Karpas-422 (cell line): ENCODE data around the gene SPTBN5. TPM values are rescaled to one million over a fixed set of nuclear protein-coding genes. Genes with fewer than 3 reads are reported as not detected.

Experiments used
- DNase-seq: peaks from one replicate; pipeline ENCODE4 v3.0.0-alpha.2; 2015
- H2AFZ ChIP-seq: fragments of 200-600 bp; sonication (generic); 2 replicates; pipeline ENCODE4 v1.6.1; 2014; ENCODE audit warnings: antibody characterized with exemption, low read length, mixed read lengths
- H3K27ac ChIP-seq: fragments of 200-600 bp; sonication (generic); 2 replicates; pipeline ENCODE4 v1.5.1; 2014; ENCODE audit warnings: mild to moderate bottlenecking, low read length, moderate library complexity
- H3K27me3 ChIP-seq: fragments of 200-600 bp; sonication (generic); 2 replicates; pipeline ENCODE4 v1.6.1; 2014; ENCODE audit warnings: low read length, mixed read lengths
- H3K36me3 ChIP-seq: fragments of 200-600 bp; sonication (generic); 2 replicates; pipeline ENCODE4 v1.6.1; 2014; ENCODE audit warnings: low read length, mixed read lengths; ENCODE audit not compliant: insufficient read depth
- H3K4me1 ChIP-seq: fragments of 200-600 bp; sonication (generic); 2 replicates; pipeline ENCODE4 v1.6.1; 2014; ENCODE audit warnings: mild to moderate bottlenecking, low read length, mixed read lengths
- H3K4me2 ChIP-seq: fragments of 200-600 bp; sonication (generic); 2 replicates; pipeline ENCODE4 v1.6.1; 2014; ENCODE audit warnings: low read length, low read depth, mild to moderate bottlenecking; ENCODE audit not compliant: poor library complexity, severe bottlenecking
- H3K4me3 ChIP-seq: fragments of 200-600 bp; sonication (generic); 2 replicates; pipeline ENCODE4 v1.5.1; 2014; ENCODE audit warnings: mild to moderate bottlenecking, antibody characterized with exemption, low read length, mixed read lengths
- H3K79me2 ChIP-seq: fragments of 200-600 bp; sonication (generic); 2 replicates; pipeline ENCODE4 v1.6.1; 2014; ENCODE audit warnings: mild to moderate bottlenecking, low read length, mixed read lengths
- H3K9ac ChIP-seq: fragments of 200-600 bp; sonication (generic); 2 replicates; pipeline ENCODE4 v1.6.0; 2014; ENCODE audit warnings: low read length
- H3K9me2 ChIP-seq: fragments of 200-600 bp; sonication (generic), shearing (Covaris generic); replicated peaks from 2 replicates; pipeline ENCODE4 v1.6.0; 2014; ENCODE audit warnings: mild to moderate bottlenecking, low read length, moderate library complexity; ENCODE audit not compliant: insufficient read depth
- H3K9me3 ChIP-seq: fragments of 300-700, 200-600 bp; sonication (generic); 2 replicates; pipeline ENCODE4 v1.6.1; 2014; ENCODE audit warnings: low read length, mixed read lengths
- H4K20me1 ChIP-seq: fragments of 200-600 bp; sonication (generic); 2 replicates; pipeline ENCODE4 v1.6.1; 2014; ENCODE audit warnings: mild to moderate bottlenecking, antibody characterized with exemption, low read length, low read depth; ENCODE audit not compliant: insufficient read depth
- total RNA-seq: library from RNA; depleted of rRNA; stranded (reverse); fragments of >200 nt; shearing (Covaris generic); gene quantifications from 2 replicates; pipeline ENCODE4 v1.2.3, GENCODE V29; 2014; ENCODE audit warnings: low replicate concordance

SPTBN5 gene
- total RNA-seq, 1 experiment from 2014 or later, result 0.11 TPM

- H2AFZ ChIP-seq, result no peak overlapping the region
These were observed 33.6 kb downstream of the SPTBN5 start for GRCh38 chr15:41860049-41860828.

DNA sequence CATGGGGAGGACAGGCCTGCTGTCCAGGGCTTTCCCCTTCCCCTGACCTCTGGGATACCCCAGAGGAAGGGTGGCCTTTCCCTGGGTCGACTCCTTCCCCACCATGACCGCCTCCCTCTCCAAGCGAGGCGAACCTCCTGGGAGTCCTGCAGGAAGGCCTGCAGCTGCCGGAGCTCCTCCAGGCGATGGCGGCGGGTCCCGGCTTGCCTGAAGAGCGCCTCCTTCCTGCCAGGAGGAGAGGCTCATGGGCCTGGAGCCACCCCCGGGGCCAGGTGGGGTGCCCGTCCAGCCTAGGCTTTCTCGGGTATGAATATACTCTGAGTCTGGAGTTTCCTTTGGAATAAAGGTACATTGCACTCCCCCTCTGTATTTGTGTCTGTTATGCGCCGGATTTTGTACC, 35.1 kb downstream of the SPTBN5 start:
- Histone ChIP-seq H3K4me1 (no peaks in the 10 kb centered on the region), H3K4me2 (no peak overlapping the region), H3K27me3 (no peaks in the 10 kb centered on the region), H2AFZ (no peak overlapping the region), H3K9ac (no peak overlapping the region), H3K27ac (no peak overlapping the region), H3K9me3 (no peaks in the 10 kb centered on the region), H4K20me1 (no peaks in the 10 kb centered on the region), H3K36me3 (no peaks in the 10 kb centered on the region), H3K4me3 (no peak overlapping the region), H3K9me2 (no peaks in the 10 kb centered on the region), H3K79me2 (no peaks in the 10 kb centered on the region)
- DNase-seq, result no peak

More at GRCh38 chr15:41860049-41860828, 33.6 kb downstream of the SPTBN5 start:
- Histone ChIP-seq H3K4me1 (no peaks in the 10 kb centered on the region), H3K4me3 (no peak overlapping the region), H4K20me1 (no peaks in the 10 kb centered on the region), H3K9me2 (no peaks in the 10 kb centered on the region), H3K79me2 (no peaks in the 10 kb centered on the region), H3K27ac (no peak overlapping the region), H3K4me2 (no peak overlapping the region), H3K36me3 (no peaks in the 10 kb centered on the region), H3K27me3 (no peaks in the 10 kb centered on the region), H3K9ac (no peak overlapping the region), H3K9me3 (no peaks in the 10 kb centered on the region)
- no peak for DNase-seq

GRCh38 chr15:41857316-41857715, 36.5 kb downstream of the SPTBN5 start:
- Histone ChIP-seq H3K4me1 (no peaks in the 10 kb centered on the region), H2AFZ (no peak overlapping the region), H4K20me1 (no peaks in the 10 kb centered on the region), H3K27ac (no peak overlapping the region), H3K9me2 (no peaks in the 10 kb centered on the region), H3K27me3 (no peaks in the 10 kb centered on the region), H3K79me2 (no peaks in the 10 kb centered on the region), H3K36me3 (no peaks in the 10 kb centered on the region), H3K4me3 (no peak overlapping the region), H3K9ac (no peak overlapping the region), H3K4me2 (no peak overlapping the region), H3K9me3 (no peaks in the 10 kb centered on the region)
- no peak for DNase-seq

DNA sequence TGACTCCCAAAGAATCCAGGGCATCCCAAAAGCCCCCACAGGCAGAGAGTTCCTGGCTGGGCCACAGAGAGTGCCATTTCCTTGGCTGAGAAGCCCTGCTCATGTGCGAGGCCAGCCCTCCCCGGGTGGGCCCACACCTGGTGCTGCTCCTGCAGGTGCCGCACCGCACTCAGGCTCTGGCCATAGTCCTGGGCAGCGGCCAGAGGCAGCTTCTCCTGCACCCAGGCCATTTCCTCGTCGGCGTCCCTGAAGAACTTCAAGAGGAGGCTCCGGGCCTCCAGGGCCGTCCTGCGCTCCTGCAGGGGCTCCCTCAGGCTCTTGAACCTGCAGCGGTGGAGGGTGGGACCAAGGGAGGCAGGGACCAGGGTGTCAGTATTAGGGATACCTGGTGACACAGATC, 37.1 kb downstream of the SPTBN5 start:
- H3K27me3 ChIP-seq, result no peaks in the 10 kb centered on the region
- no peak overlapping the region for H3K4me3 ChIP-seq
- no peak overlapping the region for H3K4me2 ChIP-seq
- H3K4me1 ChIP-seq, result no peaks in the 10 kb centered on the region
- H3K79me2 ChIP-seq, result no peaks in the 10 kb centered on the region
- H3K36me3 ChIP-seq, result no peaks in the 10 kb centered on the region
- no peak overlapping the region for H3K27ac ChIP-seq
- DNase-seq, result no peak
- H3K9me3 ChIP-seq, result no peaks in the 10 kb centered on the region
- H3K9ac ChIP-seq, result no peak overlapping the region
- no peaks in the 10 kb centered on the region for H3K9me2 ChIP-seq
- H4K20me1 ChIP-seq, result no peaks in the 10 kb centered on the region
- H2AFZ ChIP-seq, result no peak overlapping the region

GRCh38 chr15:41856262-41856661, 37.6 kb downstream of the SPTBN5 start:
- H3K9ac ChIP-seq, result no peak overlapping the region
- H3K9me2 ChIP-seq, result no peaks in the 10 kb centered on the region
- H3K79me2 ChIP-seq, result no peaks in the 10 kb centered on the region
- no peak overlapping the region for H2AFZ ChIP-seq
- no peak for DNase-seq
- no peaks in the 10 kb centered on the region for H3K4me1 ChIP-seq
- H3K4me2 ChIP-seq, result no peak overlapping the region
- no peaks in the 10 kb centered on the region for H3K27me3 ChIP-seq
- H3K9me3 ChIP-seq, result no peaks in the 10 kb centered on the region
- H4K20me1 ChIP-seq, result no peaks in the 10 kb centered on the region
- H3K36me3 ChIP-seq, result no peaks in the 10 kb centered on the region
- no peak overlapping the region for H3K4me3 ChIP-seq
- no peak overlapping the region for H3K27ac ChIP-seq

GRCh38 chr15:41855261-41855961, 38.4 kb downstream of the SPTBN5 start:
- Histone ChIP-seq H3K27ac (no peak overlapping the region), H2AFZ (no peak overlapping the region), H3K9ac (no peak overlapping the region), H3K4me3 (no peak overlapping the region), H3K9me3 (no peaks in the 10 kb centered on the region), H4K20me1 (no peaks in the 10 kb centered on the region), H3K36me3 (no peaks in the 10 kb centered on the region), H3K27me3 (no peaks in the 10 kb centered on the region), H3K4me1 (no peaks in the 10 kb centered on the region), H3K9me2 (no peaks in the 10 kb centered on the region), H3K4me2 (no peak overlapping the region), H3K79me2 (no peaks in the 10 kb centered on the region)
- DNase-seq, result no peak

DNA sequence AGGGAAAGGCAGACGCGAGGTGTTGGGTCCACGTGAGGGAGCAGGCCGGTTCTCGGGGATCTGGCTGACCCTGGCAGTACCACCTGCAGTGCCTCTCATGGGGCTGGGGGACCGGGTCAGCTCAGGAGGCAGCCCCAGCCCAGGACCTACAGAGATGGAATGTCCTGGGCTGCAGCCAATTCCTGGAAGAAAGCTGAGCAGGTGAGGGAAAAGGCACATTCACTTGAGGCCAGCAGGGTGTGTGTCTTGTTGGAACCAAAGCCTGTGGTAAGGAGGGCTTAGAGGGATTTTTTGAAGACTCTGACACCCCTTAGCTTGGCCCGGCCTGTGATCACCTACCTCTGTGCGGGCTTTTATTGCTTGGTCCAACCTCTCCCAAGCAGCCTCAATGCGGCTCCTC, 39.4 kb downstream of the SPTBN5 start:
- no peaks in the 10 kb centered on the region for H3K9me2 ChIP-seq
- H4K20me1 ChIP-seq, result no peaks in the 10 kb centered on the region
- no peak overlapping the region for H3K9ac ChIP-seq
- no peaks in the 10 kb centered on the region for H3K79me2 ChIP-seq
- no peaks in the 10 kb centered on the region for H3K27me3 ChIP-seq
- no peaks in the 10 kb centered on the region for H3K9me3 ChIP-seq
- H3K4me2 ChIP-seq, result no peak overlapping the region
- H3K36me3 ChIP-seq, result no peaks in the 10 kb centered on the region
- H3K27ac ChIP-seq, result no peak overlapping the region
- H3K4me1 ChIP-seq, result no peaks in the 10 kb centered on the region
- DNase-seq, result no peak
- H2AFZ ChIP-seq, result no peak overlapping the region
- H3K4me3 ChIP-seq, result no peak overlapping the region

DNA sequence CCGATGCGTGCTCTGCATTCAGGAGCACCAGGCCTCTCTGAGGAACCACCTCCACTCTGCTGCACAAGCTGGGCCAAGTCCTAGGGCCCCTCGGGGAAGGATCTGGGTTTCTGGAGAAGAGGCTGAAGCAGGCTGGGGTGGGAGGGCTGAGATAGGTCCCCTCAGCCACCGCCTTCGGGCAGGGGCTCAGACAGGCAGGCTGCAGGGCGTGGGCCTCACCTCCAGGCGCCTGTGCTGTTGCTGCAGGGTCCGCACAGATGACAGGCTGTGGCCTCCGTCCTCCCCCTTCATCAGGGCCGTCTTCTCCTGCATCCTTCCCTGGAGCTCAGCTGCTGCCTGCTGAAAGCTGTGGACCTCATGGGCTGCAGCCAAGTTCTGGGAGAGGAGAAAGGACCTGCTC, 40.0 kb downstream of the SPTBN5 start:
- Histone ChIP-seq H3K4me3 (no peak overlapping the region), H3K27me3 (no peaks in the 10 kb centered on the region), H3K27ac (no peak overlapping the region), H3K4me2 (no peak overlapping the region), H3K79me2 (no peaks in the 10 kb centered on the region), H3K36me3 (no peaks in the 10 kb centered on the region), H3K9me3 (no peaks in the 10 kb centered on the region), H3K9ac (no peak overlapping the region), H3K9me2 (no peaks in the 10 kb centered on the region), H3K4me1 (no peaks in the 10 kb centered on the region), H4K20me1 (no peaks in the 10 kb centered on the region), H2AFZ (no peak overlapping the region)
- DNase-seq, result no peak
